Caco-2 (cell line): ENCODE measurements around the gene NKTR. TPM values are rescaled to one million over a fixed set of nuclear protein-coding genes. Genes with fewer than 3 reads are reported as not detected.

Experiments used
- BruUV-seq: library from RNA; stranded (reverse); fragments of 400-500 nt; replicated peaks from 2 replicates; lab custom pipeline; 2021; lab: Mats Ljungman, UMichigan
- CTCF ChIA-PET: fragments of 300-600 bp; sonication (Branson Sonifier 250); formaldehyde crosslinking; loops from one replicate; lab custom pipeline; 2022; ENCODE audit warnings: antibody characterized with exemption; lab: Charles Lee
- POLR2A ChIA-PET: fragments of 300-600 bp; sonication (Branson Sonifier 250); formaldehyde crosslinking; loops from one replicate; lab custom pipeline; 2022; ENCODE audit warnings: antibody characterized with exemption; lab: Charles Lee
- DNase-seq, 2 experiments: peaks; one replicate each; pipeline versions ENCODE4 v3.0.0 to v3.0.0-alpha.2; 2020 to 2022
- H3K27me3 ChIP-seq: replicated peaks from 2 replicates; pipeline ENCODE4 v1.6.0; 2011; ENCODE audit warnings: low read length; ENCODE audit not compliant: control insufficient read depth, insufficient read depth
- H3K36me3 ChIP-seq: 2 replicates; pipeline ENCODE4 v1.5.1; 2011; ENCODE audit warnings: low read length; ENCODE audit not compliant: control insufficient read depth, insufficient read depth
- H3K4me1 ChIP-seq: fragments of 250-450 bp; sonication (Bioruptor Pico); 2 replicates; pipeline ENCODE4 v1.5.1; 2020; ENCODE audit warnings: mild to moderate bottlenecking
- H3K4me3 ChIP-seq: 2 replicates; pipeline ENCODE4 v1.5.1; 2011; ENCODE audit warnings: low read depth, mild to moderate bottlenecking, control low read depth, low read length
- H3K9me3 ChIP-seq: fragments of 250-450 bp; sonication (Bioruptor Pico); 2 replicates; pipeline ENCODE4 v1.5.1; 2020; ENCODE audit warnings: mild to moderate bottlenecking, moderate library complexity
- H3K27ac Mint-ChIP-seq: one replicate; pipeline ENCODE4 v1.8.0; 2022; ENCODE audit warnings: mixed read lengths; ENCODE audit not compliant: unreplicated experiment
- H3K27me3 Mint-ChIP-seq: one replicate; pipeline ENCODE4 v1.8.0; 2022; ENCODE audit warnings: mixed read lengths; ENCODE audit not compliant: insufficient read depth, unreplicated experiment
- H3K36me3 Mint-ChIP-seq: one replicate; pipeline ENCODE4 v1.8.0; 2022; ENCODE audit warnings: mild to moderate bottlenecking, mixed read lengths; ENCODE audit not compliant: insufficient read depth, unreplicated experiment
- H3K4me1 Mint-ChIP-seq: one replicate; pipeline ENCODE4 v1.8.0; 2022; ENCODE audit warnings: low read depth, mixed read lengths; ENCODE audit not compliant: unreplicated experiment
- H3K4me3 Mint-ChIP-seq: one replicate; pipeline ENCODE4 v1.8.0; 2022; ENCODE audit warnings: mild to moderate bottlenecking, moderate library complexity, mixed read lengths; ENCODE audit not compliant: unreplicated experiment
- H3K9me3 Mint-ChIP-seq: one replicate; pipeline ENCODE4 v1.8.0; 2022; ENCODE audit warnings: mixed read lengths; ENCODE audit not compliant: unreplicated experiment
- intact Hi-C: fragments of 100-400 bp; cut with micrococcal nuclease; formaldehyde crosslinking; loops from one replicate; pipeline ENCODE4 v1.10.0; 2022; ENCODE audit not compliant: unreplicated experiment
- total RNA-seq: library from RNA; stranded (reverse); gene quantifications from 2 replicates; pipeline ENCODE4 v1.2.3, GENCODE V29; 2022
- TF ChIP-seq, protein P1 (sequence below), 2 experiments: fragments of 200-600 bp in 1 of 2; IDR thresholded peaks; 1 replicate in 1 of 2; 2 replicates in 1 of 2; pipeline versions ENCODE4 v1.5.1 to v1.8.0; 2011 to 2022; ENCODE audit warnings: antibody characterized with exemption in 1 of 2, control low read depth in 1 of 2, inconsistent platforms in 1 of 2, low read depth in 1 of 2, low read length in 1 of 2, mild to moderate bottlenecking in 1 of 2, moderate library complexity in 1 of 2; ENCODE audit not compliant: insufficient read depth in 1 of 2, severe bottlenecking in 1 of 2, unreplicated experiment in 1 of 2

NKTR gene
- total RNA-seq, 1 experiment from 2014 or later = 66.6 TPM

DNA sequence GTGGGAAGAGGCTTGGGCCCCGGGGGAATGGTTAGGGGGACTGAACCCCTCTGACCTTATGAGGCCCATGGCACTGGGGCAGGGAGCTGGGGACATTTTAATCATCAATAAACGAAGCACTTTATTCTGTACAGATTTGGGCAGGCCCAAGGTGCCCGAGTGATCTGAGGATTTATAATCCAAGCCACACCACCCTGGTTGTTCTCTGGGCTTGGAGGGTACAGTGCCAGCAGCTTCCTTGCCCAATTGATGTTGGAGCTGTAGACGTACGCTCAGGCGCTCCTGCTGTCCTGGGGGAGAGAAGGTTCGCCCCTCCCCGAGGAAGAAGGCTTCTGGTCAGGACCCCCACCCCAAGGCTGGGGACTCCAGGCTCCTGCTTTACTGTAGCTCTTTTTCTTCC, 65.5 kb downstream of the NKTR start:
- H3K4me3 Mint-ChIP-seq = no peak overlapping the region
- no peak overlapping the region for H3K4me3 ChIP-seq
- POLR2A ChIA-PET = interaction anchor here (0.6 to 0.7 kb wide), 2 partner anchors 14 to 70 kb away, joined by 3 to 4 read pairs; no protein-coding TSS in a partner anchor
- TF ChIP-seq, protein P1, sequence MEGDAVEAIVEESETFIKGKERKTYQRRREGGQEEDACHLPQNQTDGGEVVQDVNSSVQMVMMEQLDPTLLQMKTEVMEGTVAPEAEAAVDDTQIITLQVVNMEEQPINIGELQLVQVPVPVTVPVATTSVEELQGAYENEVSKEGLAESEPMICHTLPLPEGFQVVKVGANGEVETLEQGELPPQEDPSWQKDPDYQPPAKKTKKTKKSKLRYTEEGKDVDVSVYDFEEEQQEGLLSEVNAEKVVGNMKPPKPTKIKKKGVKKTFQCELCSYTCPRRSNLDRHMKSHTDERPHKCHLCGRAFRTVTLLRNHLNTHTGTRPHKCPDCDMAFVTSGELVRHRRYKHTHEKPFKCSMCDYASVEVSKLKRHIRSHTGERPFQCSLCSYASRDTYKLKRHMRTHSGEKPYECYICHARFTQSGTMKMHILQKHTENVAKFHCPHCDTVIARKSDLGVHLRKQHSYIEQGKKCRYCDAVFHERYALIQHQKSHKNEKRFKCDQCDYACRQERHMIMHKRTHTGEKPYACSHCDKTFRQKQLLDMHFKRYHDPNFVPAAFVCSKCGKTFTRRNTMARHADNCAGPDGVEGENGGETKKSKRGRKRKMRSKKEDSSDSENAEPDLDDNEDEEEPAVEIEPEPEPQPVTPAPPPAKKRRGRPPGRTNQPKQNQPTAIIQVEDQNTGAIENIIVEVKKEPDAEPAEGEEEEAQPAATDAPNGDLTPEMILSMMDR (IDR thresholded peaks at IDR 0.05; ENCODE audit: insufficient read depth in 1 of 2, low read depth in 1 of 2, low read length in 1 of 2, severe bottlenecking in 1 of 2, unreplicated experiment in 1 of 2) = no peak
- CTCF ChIA-PET = interaction anchor here (0.7 kb wide), 1 partner anchor 165 kb away, joined by 3 read pairs; no protein-coding TSS in a partner anchor
- H3K36me3 ChIP-seq = no peaks in the 10 kb centered on the region
- no peak for DNase-seq
- H3K27ac Mint-ChIP-seq = no peak overlapping the region
- intact Hi-C loops = no loop called here
- no peaks in the 10 kb centered on the region for H3K4me1 Mint-ChIP-seq
- peaks cover 10% of the 10 kb centered on the region for H3K36me3 Mint-ChIP-seq
- no peaks in the 10 kb centered on the region for H3K27me3 Mint-ChIP-seq
- no peaks in the 10 kb centered on the region for H3K9me3 Mint-ChIP-seq
- H3K27me3 ChIP-seq = no peaks in the 10 kb centered on the region
- no peaks in the 10 kb centered on the region for H3K4me1 ChIP-seq
- no peaks in the 10 kb centered on the region for H3K9me3 ChIP-seq
- no TSS peak for BruUV-seq

DNA sequence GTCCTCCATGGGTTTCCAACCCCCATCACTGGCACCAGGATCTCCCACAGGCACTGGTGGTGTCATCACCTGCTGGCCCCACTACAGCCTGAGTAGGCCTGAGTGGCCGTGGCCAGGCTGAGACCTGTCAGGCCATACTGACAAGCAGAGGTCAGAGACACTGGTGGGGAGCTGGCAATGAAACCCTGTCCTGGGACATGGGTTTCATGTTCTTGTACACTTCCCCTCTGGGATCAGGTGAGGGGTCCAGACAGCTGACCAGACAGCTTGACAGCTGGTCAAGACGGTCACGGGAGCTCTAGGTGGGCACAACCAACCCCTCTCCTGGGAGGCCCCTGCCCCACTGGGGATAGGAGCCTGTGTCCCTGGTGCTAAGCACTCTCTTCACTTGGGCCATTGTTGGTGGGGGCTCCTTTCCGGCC, 66.1 kb downstream of the NKTR start:
- H3K27me3 Mint-ChIP-seq = no peaks in the 10 kb centered on the region
- H3K27ac Mint-ChIP-seq = no peak overlapping the region
- CTCF ChIA-PET = no interaction called here
- no peaks in the 10 kb centered on the region for H3K9me3 Mint-ChIP-seq
- TF ChIP-seq, protein P1 (IDR thresholded peaks at IDR 0.05; ENCODE audit: insufficient read depth in 1 of 2, low read depth in 1 of 2, low read length in 1 of 2, severe bottlenecking in 1 of 2, unreplicated experiment in 1 of 2) = no peak
- H3K9me3 ChIP-seq = no peaks in the 10 kb centered on the region
- H3K36me3 Mint-ChIP-seq = peaks cover 5% of the 10 kb centered on the region
- H3K4me1 Mint-ChIP-seq = no peaks in the 10 kb centered on the region
- BruUV-seq = no TSS peak
- POLR2A ChIA-PET = no interaction called here
- no peaks in the 10 kb centered on the region for H3K27me3 ChIP-seq
- no peaks in the 10 kb centered on the region for H3K36me3 ChIP-seq
- no peak overlapping the region for H3K4me3 ChIP-seq
- intact Hi-C loops = no loop called here
- H3K4me3 Mint-ChIP-seq = no peak overlapping the region
- no peaks in the 10 kb centered on the region for H3K4me1 ChIP-seq
- peak in 1 of 2 experiments; percentile 27 for DNase-seq

DNA sequence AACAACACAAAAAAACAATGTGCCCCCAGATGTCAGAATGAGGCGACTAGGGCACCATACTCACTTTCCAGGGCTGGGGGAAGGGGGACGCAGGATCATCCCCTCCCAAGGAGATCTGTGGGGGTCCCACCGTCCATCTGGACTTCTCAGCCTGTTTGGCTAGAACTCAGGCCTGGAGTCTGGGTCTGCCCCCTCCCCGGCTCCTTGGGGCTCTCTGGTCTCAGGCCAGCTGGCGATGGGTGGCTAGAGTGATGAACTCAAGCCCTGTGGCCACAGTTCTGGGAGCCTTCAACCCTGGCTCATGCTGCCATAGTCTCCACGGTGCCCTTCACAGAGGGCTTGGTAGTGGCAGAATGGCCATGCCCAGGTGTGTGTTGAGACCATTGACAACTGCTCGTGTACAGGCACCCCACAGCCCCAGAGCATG, 66.6 kb downstream of the NKTR start:
- ChIA-PET CTCF (no interaction called here), POLR2A (no interaction called here)
- Histone ChIP-seq H3K9me3 (no peaks in the 10 kb centered on the region), H3K36me3 (no peaks in the 10 kb centered on the region), H3K27me3 (no peaks in the 10 kb centered on the region), H3K4me1 (no peaks in the 10 kb centered on the region), H3K4me3 (no peak overlapping the region)
- Mint-ChIP-seq H3K36me3 (peaks cover 5% of the 10 kb centered on the region), H3K4me3 (no peak overlapping the region), H3K27me3 (no peaks in the 10 kb centered on the region), H3K9me3 (no peaks in the 10 kb centered on the region), H3K4me1 (no peaks in the 10 kb centered on the region), H3K27ac (no peak overlapping the region)
- DNase-seq = peak in 1 of 2 experiments; percentile 11
- TF ChIP-seq, protein P1 (IDR thresholded peaks at IDR 0.05; ENCODE audit: insufficient read depth in 1 of 2, low read depth in 1 of 2, low read length in 1 of 2, severe bottlenecking in 1 of 2, unreplicated experiment in 1 of 2) = no peak
- BruUV-seq = no TSS peak
- intact Hi-C loops = no loop called here
